ENCODE measurements around the gene SLC43A1.
A peak's percentile ranks its signal among the peaks of the same experiment; 100 is the strongest.

SLC43A1 gene

GRCh38 chr11:57497303-57498247 is 17.9 kb downstream of the SLC43A1 start:
- no peak for DNase-seq

GRCh38 chr11:57496109-57496820 is 19.2 kb downstream of the SLC43A1 start:
- DNase-seq, result no peak

- DNase-seq, result peak; percentile 83
These were observed 21.7 kb downstream of the SLC43A1 start for GRCh38 chr11:57493507-57494503.

GRCh38 chr11:57491371-57492061 is 24.0 kb downstream of the SLC43A1 start:
- DNase-seq, result no peak

GRCh38 chr11:57490456-57491248 is 24.9 kb downstream of the SLC43A1 start:
- no peak for DNase-seq

GRCh38 chr11:57487920-57488659 is 27.4 kb downstream of the SLC43A1 start:
- no peak for DNase-seq

- no peak for DNase-seq
These were observed 28.3 kb downstream of the SLC43A1 start for GRCh38 chr11:57487021-57487778.

GRCh38 chr11:57485217-57485990 is 30.1 kb downstream of the SLC43A1 start:
- no peak for DNase-seq

- DNase-seq, result no peak
These were observed 31.3 kb downstream of the SLC43A1 start for GRCh38 chr11:57484141-57484710.

GRCh38 chr11:57483562-57483918 is 32.0 kb downstream of the SLC43A1 start:
- DNase-seq, result no peak

GRCh38 chr11:57482782-57483561 is 32.5 kb downstream of the SLC43A1 start:
- no peak for DNase-seq

GRCh38 chr11:57481915-57482781 is 33.4 kb downstream of the SLC43A1 start:
- no peak for DNase-seq

GRCh38 chr11:57481315-57481714 is 34.2 kb downstream of the SLC43A1 start:
- DNase-seq, result no peak

- peak; percentile 99 for DNase-seq
These were observed 34.9 kb downstream of the SLC43A1 start for GRCh38 chr11:57480409-57481137.

- no peak for DNase-seq
These were observed 35.6 kb downstream of the SLC43A1 start for GRCh38 chr11:57479911-57480310.
